ENCODE results near the gene UBE2E2.

DNA sequence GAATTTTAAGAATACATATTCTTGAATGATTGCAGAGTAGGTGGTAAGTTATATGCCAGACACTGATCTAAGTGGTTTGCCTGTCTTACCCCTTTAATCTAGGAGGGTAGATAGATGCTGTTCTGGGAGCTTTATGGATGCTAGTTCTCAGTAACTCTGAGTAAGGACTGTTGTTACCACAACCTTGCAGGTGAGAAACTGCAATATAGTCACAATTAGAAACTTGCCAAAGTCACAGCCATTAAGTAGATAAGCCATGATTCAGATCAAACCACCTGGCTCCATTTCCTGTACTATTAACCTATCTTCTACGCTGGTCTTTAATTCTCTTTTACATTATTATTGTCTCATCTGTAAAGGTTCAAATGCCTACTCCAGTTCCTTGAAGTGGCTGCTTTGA is 46.8 kb downstream of the UBE2E2 start:
- TF ChIP-seq CTCF (conservative IDR thresholded peaks at IDR 0.05; ENCODE audit: low read length) (no peak), EZH2phosphoT487 (IDR thresholded peaks at IDR 0.05; ENCODE audit: borderline replicate concordance) (no peak)
